MCF 10A (cell line): ENCODE measurements around the gene GAB3. TPM values are rescaled to one million over a fixed set of nuclear protein-coding genes. Genes with fewer than 3 reads are reported as not detected.

Experiments used
- BruUV-seq: library from RNA; stranded (reverse); fragments of 400-500 nt; replicated peaks from 2 replicates; lab custom pipeline; 2021; lab: Mats Ljungman, UMichigan
- CTCF ChIA-PET: fragments of 300-600 bp; sonication (Branson Sonifier 250); formaldehyde crosslinking; extraction: SDS; loops from one replicate; lab custom pipeline; 2021; ENCODE audit warnings: antibody characterized with exemption, inconsistent platforms; lab: Yijun Ruan, JAX
- POLR2A ChIA-PET: fragments of 300-600, 350-650 bp; sonication (Branson Sonifier 250); formaldehyde crosslinking; extraction: SDS; loops from one replicate; lab custom pipeline; 2020; ENCODE audit warnings: antibody characterized with exemption, inconsistent platforms; lab: Yijun Ruan, JAX
- DNase-seq: peaks from one replicate; pipeline ENCODE4 v3.0.0-alpha.2; 2018; ENCODE audit not compliant: unreplicated experiment
- H3K27ac Mint-ChIP-seq: one replicate; pipeline ENCODE4 v1.8.0; 2022; ENCODE audit warnings: mild to moderate bottlenecking, low read depth, mixed read lengths; ENCODE audit not compliant: unreplicated experiment
- H3K27me3 Mint-ChIP-seq: one replicate; pipeline ENCODE4 v1.8.0; 2022; ENCODE audit warnings: mixed read lengths; ENCODE audit not compliant: insufficient read depth, unreplicated experiment
- H3K36me3 Mint-ChIP-seq: one replicate; pipeline ENCODE4 v1.8.0; 2022; ENCODE audit warnings: mild to moderate bottlenecking, moderate library complexity, mixed read lengths; ENCODE audit not compliant: insufficient read depth, unreplicated experiment
- H3K4me1 Mint-ChIP-seq: one replicate; pipeline ENCODE4 v1.8.0; 2022; ENCODE audit warnings: mixed read lengths; ENCODE audit not compliant: insufficient read depth, unreplicated experiment
- H3K4me3 Mint-ChIP-seq: one replicate; pipeline ENCODE4 v1.8.0; 2022; ENCODE audit warnings: mild to moderate bottlenecking, moderate library complexity, mixed read lengths; ENCODE audit not compliant: unreplicated experiment
- H3K9me3 Mint-ChIP-seq: one replicate; pipeline ENCODE4 v1.8.0; 2022; ENCODE audit warnings: mixed read lengths; ENCODE audit not compliant: unreplicated experiment
- CTCF ChIP-seq: fragments of 200-600 bp; IDR thresholded peaks from one replicate; pipeline ENCODE4 v1.8.0; 2022; ENCODE audit warnings: antibody characterized with exemption, mild to moderate bottlenecking; ENCODE audit not compliant: unreplicated experiment
- intact Hi-C: fragments of 100-400 bp; cut with micrococcal nuclease; formaldehyde crosslinking; loops from 2 replicates; pipeline ENCODE4 v1.14.1; 2022
- total RNA-seq: library from RNA; stranded (reverse); gene quantifications from 2 replicates; pipeline ENCODE4 v1.2.3, GENCODE V29; 2022

The GAB3 gene
- total RNA-seq, 1 experiment from 2014 or later, result 2.1 TPM

GRCh38 chrX:154658187-154658586 lies 92.7 kb downstream of the GAB3 start:
- BruUV-seq, result no TSS peak
- no peak for DNase-seq
- Mint-ChIP-seq H3K27ac (no peak overlapping the region), H3K4me3 (no peak overlapping the region), H3K4me1 (no peaks in the 10 kb centered on the region), H3K9me3 (no peaks in the 10 kb centered on the region), H3K36me3 (no peaks in the 10 kb centered on the region), H3K27me3 (no peaks in the 10 kb centered on the region)
- intact Hi-C loops, result no loop called here
- CTCF ChIA-PET, result no interaction called here
- no peak for TF ChIP-seq CTCF
- POLR2A ChIA-PET, result no interaction called here

DNA sequence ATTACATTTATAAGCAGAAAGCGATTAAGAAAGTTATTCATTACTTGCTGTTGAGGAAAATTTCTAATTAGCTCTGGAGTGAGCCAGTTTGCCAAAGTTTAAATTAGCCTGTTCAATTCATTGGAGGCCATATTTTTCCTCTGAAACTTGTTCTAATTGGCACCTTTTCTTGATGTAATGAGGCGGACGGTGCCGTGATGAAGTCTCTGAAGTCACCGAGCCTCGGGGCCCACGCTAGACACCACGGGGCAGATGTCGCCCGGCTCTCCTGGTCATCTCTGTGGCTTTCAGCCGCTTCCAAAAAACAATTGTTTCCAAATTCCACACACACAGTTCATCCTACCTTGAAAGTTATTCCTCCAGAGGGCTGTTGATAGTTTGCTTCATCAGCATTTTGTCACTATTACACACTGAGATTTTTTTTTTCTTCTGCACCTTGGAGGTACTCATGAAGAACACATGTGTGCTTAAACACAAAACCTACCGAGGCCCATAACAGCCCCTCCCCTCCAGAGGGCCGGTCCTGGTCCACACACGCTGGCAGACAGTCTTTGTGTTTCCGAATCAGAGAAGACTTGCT lies 93.6 kb downstream of the GAB3 start:
- no peaks in the 10 kb centered on the region for H3K27me3 Mint-ChIP-seq
- intact Hi-C loops, result no loop called here
- BruUV-seq, result no TSS peak

GRCh38 chrX:154655786-154656185 lies 95.1 kb downstream of the GAB3 start:
- Mint-ChIP-seq H3K36me3 (no peaks in the 10 kb centered on the region), H3K9me3 (no peaks in the 10 kb centered on the region), H3K4me3 (no peak overlapping the region), H3K27ac (no peak overlapping the region), H3K4me1 (no peaks in the 10 kb centered on the region), H3K27me3 (no peaks in the 10 kb centered on the region)
- ChIA-PET CTCF (no interaction called here), POLR2A (no interaction called here)
- intact Hi-C loops, result no loop called here
- no peak for TF ChIP-seq CTCF
- no TSS peak for BruUV-seq
- DNase-seq, result no peak

More for the DNA sequence above, 93.6 kb downstream of the GAB3 start:
- no peak for TF ChIP-seq CTCF
- POLR2A ChIA-PET, result no interaction called here
- CTCF ChIA-PET, result no interaction called here
- DNase-seq, result no peak
- H3K9me3 Mint-ChIP-seq, result no peaks in the 10 kb centered on the region
- no peak overlapping the region for H3K4me3 Mint-ChIP-seq
- no peaks in the 10 kb centered on the region for H3K4me1 Mint-ChIP-seq
- no peak overlapping the region for H3K27ac Mint-ChIP-seq
- no peaks in the 10 kb centered on the region for H3K36me3 Mint-ChIP-seq

- H3K4me3 Mint-ChIP-seq, result no peak overlapping the region
- POLR2A ChIA-PET, result no interaction called here
These were observed 95.5 kb downstream of the GAB3 start for GRCh38 chrX:154655346-154655745.

More at GRCh38 chrX:154655346-154655745, 95.5 kb downstream of the GAB3 start:
- intact Hi-C loops, result no loop called here
- no TSS peak for BruUV-seq
- Mint-ChIP-seq H3K4me1 (no peaks in the 10 kb centered on the region), H3K9me3 (no peaks in the 10 kb centered on the region), H3K27me3 (no peaks in the 10 kb centered on the region), H3K36me3 (no peaks in the 10 kb centered on the region), H3K27ac (no peak overlapping the region)
- no peak for TF ChIP-seq CTCF
- DNase-seq, result no peak
- CTCF ChIA-PET, result no interaction called here
